Measurements from ENCODE around the gene ZNF503. TPM values are rescaled to one million over a fixed set of nuclear protein-coding genes. Genes with fewer than 3 reads are reported as not detected.

ZNF503 gene, protein sequence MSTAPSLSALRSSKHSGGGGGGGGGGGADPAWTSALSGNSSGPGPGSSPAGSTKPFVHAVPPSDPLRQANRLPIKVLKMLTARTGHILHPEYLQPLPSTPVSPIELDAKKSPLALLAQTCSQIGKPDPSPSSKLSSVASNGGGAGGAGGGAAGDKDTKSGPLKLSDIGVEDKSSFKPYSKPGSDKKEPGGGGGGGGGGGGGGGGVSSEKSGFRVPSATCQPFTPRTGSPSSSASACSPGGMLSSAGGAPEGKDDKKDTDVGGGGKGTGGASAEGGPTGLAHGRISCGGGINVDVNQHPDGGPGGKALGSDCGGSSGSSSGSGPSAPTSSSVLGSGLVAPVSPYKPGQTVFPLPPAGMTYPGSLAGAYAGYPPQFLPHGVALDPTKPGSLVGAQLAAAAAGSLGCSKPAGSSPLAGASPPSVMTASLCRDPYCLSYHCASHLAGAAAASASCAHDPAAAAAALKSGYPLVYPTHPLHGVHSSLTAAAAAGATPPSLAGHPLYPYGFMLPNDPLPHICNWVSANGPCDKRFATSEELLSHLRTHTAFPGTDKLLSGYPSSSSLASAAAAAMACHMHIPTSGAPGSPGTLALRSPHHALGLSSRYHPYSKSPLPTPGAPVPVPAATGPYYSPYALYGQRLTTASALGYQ
- 0.32 and 0.57 TPM in 2 replicates for total RNA-seq

DNA sequence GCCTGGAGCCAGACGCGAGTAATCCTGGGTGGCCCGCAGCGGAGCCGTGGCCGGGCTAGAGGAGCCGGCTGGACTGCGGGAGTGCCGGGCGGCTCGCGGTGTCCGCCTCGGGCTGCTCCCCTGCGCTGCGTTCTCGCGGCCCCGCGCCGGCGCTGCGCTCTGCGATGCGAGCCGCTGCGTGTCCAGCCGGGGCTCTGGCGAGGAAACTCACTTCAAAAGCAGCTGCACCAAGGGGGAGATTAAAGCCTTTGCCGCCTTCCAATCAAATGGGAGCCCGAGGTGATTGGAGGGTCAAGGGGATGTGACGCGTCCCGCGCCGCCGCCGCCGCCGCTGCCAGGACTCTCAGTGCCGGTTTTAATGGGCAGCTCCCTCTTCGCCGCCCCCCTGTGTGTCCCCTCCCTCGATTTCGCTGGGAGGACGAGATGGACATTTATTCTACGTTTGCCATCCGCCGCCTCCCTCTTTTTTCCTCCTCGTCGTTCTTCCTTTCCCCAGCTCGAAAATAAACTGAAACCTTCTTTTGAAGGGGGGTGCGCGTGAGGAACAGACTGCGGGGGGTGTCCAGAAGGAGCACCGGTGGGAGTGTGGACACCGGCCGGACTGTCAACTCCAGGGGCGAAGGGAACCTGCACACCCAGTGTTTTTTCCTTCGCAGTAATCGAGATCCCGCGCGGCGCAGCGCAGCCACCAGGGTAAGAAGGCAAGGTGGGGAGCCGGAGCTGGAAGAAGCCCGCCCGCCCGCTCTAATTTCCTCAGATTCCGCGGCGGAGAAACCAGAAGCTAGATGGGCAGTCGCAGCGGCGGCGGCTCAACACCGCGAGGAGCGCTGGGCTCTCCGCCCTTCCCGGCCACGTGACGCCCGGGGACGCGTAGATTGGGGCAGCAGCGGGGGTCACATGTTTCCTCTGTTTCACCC is at the start of gene ZNF503:
Gene ZNF503, minus strand, starts transcription at position 196 of the 917 bp plus-strand sequence. CDS start 345 bp downstream, outside the sequence.

DNA sequence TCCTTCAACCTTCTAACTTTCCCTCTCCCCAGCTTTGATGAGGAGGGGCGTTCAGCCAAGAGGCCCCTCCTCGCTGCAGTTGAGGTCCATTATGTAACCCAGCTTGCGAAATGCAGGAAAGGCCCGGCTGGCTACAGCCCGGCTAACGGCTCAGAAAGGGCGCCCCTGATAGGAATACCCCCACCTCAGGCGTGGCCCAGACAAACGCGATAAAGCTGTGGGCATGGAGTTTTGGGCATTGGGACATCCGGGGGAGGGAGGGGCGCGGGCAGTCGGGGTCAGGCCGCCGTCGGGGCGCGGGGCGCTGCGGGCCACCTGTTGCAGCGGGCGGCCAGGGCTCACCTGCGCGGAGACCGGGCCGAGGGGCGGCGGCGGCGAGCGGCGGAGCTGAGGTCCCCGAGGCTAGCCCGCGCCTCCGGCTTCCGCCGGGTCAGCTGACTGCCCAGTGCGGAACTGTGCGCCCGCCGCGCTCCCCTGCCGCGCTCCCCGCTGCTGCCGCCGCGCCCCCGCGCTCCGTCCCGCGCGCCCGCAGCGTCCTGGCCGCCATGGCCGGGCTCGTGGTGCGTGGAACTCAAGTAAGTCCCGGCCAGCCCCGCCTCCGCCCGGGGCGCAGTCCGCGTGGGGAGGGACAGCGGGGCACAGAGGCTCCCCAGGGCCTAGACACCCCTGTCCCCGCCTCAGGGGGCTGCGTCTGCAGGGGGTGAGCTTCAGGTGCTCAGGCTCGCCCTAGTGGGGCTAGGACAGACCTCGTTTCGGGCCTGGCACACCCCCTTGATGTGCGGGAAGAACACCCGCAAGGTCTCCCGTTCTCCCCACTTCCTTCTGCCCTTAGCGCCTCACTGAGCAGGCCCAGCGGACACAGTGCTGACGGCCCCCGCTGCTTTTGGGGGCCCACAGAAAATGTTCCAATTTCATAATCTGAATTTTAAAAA is 29.9 kb upstream of the ZNF503 start, which contains the start of gene LRMDA:
Gene LRMDA, plus strand, starts transcription at position 445 of the 932 bp plus-strand sequence.

Other genes starting within 250 kb of the ZNF503 start
- 91.3 and 159 TPM in 2 replicates for gene VDAC2, start 191.0 kb downstream of the ZNF503 start, total RNA-seq
- gene COMTD1, start 165.8 kb downstream of the ZNF503 start, total RNA-seq: 10.6 and 16.7 TPM in 2 replicates
- 8.7 and 13.5 TPM in 2 replicates for gene LRMDA, start 29.9 kb upstream of the ZNF503 start, total RNA-seq